ENCODE measurements around the gene SYCP3. TPM values are rescaled to one million over a fixed set of nuclear protein-coding genes. Genes with fewer than 3 reads are reported as not detected.

SYCP3 gene
- total and polyA plus RNA-seq, 2 of the 8 experiments (the other 6 are each of a cell fraction or from before 2014, with no cell fraction given), result 0.02 to 0.07 TPM

- TF ChIP-seq CHD7 (IDR thresholded peaks at IDR 0.05; ENCODE audit: insufficient replicate concordance, low read length), result no peak
- no peak for TF ChIP-seq GTF2F1 (IDR thresholded peaks at IDR 0.05; ENCODE audit: borderline replicate concordance, low read depth, low read length)
- no peak for TF ChIP-seq CTBP2 (IDR thresholded peaks at IDR 0.05; ENCODE audit: borderline replicate concordance, insufficient read depth, insufficient read length, low read length)
- TF ChIP-seq CHD1 (IDR thresholded peaks at IDR 0.05; ENCODE audit: low read depth, low read length), result no peak
- no peak for TF ChIP-seq HDAC6 (IDR thresholded peaks at IDR 0.05; ENCODE audit: low read depth, low read length)
- TF ChIP-seq HDAC2 (IDR thresholded peaks at IDR 0.05; ENCODE audit: borderline replicate concordance in 1 of 2, low read depth in 2 of 2, low read length in 2 of 2), result no peak
These were observed 29.0 kb downstream of the SYCP3 start (continued) for GRCh38 chr12:101710288-101710687.

All from H1 (cell line).